Measurements from ENCODE around the gene CNTF. TPM values are rescaled to one million over a fixed set of nuclear protein-coding genes. Genes with fewer than 3 reads are reported as not detected.

CNTF gene
- polyA plus RNA-seq, 1 experiment: 0.15 TPM

DNA sequence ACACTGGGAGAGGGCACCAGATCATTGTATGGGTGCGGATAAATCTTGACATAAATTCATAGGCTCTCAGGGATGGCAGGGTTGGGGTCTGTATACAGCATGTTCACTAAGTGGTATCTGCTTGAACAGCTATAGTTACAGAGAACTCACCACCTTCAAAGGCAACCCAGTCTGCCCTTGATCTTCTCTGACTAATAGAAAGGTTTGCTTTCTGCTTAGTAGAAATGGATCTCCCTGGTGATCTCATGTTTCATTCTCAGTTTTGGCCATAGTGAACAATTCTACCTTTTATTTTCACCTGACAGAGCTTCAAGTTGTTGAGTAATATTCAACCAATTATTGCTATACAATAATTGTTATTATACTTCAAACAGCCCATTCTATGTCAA lies 32.4 kb downstream of the CNTF start:
- POLR2A ChIA-PET: no interaction called here
- CTCF ChIA-PET: interaction anchor here (1.1 to 4.4 kb wide), 12 partner anchors 11 to 503 kb away, joined by 3 to 30 read pairs (median 4); no protein-coding TSS in a partner anchor
- Histone ChIP-seq H3K36me3 (ENCODE audit: control insufficient read depth, insufficient read depth, low read length) (no peaks in the 10 kb centered on the region), H3K4me3 (ENCODE audit: low read depth, low read length) (no peak overlapping the region), H3K27me3 (ENCODE audit: control insufficient read depth, insufficient read depth, low read length) (no peaks in the 10 kb centered on the region)
- DNase-seq (ENCODE audit: low read depth): no peak
- TF ChIP-seq, protein P1, sequence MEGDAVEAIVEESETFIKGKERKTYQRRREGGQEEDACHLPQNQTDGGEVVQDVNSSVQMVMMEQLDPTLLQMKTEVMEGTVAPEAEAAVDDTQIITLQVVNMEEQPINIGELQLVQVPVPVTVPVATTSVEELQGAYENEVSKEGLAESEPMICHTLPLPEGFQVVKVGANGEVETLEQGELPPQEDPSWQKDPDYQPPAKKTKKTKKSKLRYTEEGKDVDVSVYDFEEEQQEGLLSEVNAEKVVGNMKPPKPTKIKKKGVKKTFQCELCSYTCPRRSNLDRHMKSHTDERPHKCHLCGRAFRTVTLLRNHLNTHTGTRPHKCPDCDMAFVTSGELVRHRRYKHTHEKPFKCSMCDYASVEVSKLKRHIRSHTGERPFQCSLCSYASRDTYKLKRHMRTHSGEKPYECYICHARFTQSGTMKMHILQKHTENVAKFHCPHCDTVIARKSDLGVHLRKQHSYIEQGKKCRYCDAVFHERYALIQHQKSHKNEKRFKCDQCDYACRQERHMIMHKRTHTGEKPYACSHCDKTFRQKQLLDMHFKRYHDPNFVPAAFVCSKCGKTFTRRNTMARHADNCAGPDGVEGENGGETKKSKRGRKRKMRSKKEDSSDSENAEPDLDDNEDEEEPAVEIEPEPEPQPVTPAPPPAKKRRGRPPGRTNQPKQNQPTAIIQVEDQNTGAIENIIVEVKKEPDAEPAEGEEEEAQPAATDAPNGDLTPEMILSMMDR (IDR thresholded peaks at IDR 0.05; ENCODE audit: insufficient read depth, low read depth, low read length): no peak

DNA sequence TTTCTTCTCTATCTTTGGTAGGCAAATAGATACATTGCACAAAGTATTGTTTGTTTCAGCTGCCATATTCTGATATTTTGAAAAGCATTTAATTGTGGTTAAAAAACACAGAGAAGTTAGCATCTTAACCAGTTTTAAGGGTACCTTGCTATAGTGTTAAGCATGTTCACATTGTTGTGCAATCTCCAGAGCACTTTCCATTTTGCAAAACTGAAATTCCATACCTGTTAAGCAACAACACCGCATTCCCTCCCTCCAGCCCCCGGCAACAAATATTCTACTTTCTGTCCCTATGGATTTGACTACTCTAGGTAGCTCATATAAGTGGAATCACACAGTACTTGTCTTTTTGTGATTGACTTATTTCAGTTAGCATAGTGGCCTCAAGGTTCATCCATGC lies 33.9 kb downstream of the CNTF start:
- TF ChIP-seq, protein P1 (IDR thresholded peaks at IDR 0.05; ENCODE audit: insufficient read depth, low read depth, low read length): no peak
- H3K27me3 ChIP-seq (ENCODE audit: control insufficient read depth, insufficient read depth, low read length): no peaks in the 10 kb centered on the region
- CTCF ChIA-PET: interaction anchor here (1.1 to 4.4 kb wide), 4 partner anchors 11 to 133 kb away, joined by 3 to 30 read pairs (median 4); no protein-coding TSS in a partner anchor
- no peak for DNase-seq (ENCODE audit: low read depth)
- H3K4me3 ChIP-seq (ENCODE audit: low read depth, low read length): no peak overlapping the region
- no peaks in the 10 kb centered on the region for H3K36me3 ChIP-seq (ENCODE audit: control insufficient read depth, insufficient read depth, low read length)
- POLR2A ChIA-PET: no interaction called here

DNA sequence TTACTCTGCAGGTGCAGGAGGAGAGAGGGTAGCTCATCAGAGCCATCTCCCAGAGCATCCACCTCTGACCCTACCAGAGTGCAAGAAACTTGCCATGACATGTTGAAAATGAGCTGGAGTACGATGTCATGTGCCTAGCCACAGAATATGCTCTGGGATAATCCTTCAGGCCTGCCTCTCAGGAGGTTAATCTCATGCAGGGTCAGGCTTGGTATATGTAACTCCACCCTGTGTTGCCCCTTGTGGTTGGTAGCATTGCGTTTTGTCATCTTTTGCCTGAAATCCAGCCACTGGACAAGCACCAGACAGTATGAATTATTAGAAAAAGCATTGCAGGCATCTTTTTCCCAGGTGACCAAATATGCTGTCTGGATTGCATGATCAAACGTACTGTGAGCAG lies 36.2 kb downstream of the CNTF start:
- ChIA-PET POLR2A (no interaction called here), CTCF (interaction anchor here (2.3 kb wide), 1 partner anchor 16 kb away, joined by 11 read pairs; no protein-coding TSS in a partner anchor)
- H3K27me3 ChIP-seq (ENCODE audit: control insufficient read depth, insufficient read depth, low read length): no peaks in the 10 kb centered on the region

DNA sequence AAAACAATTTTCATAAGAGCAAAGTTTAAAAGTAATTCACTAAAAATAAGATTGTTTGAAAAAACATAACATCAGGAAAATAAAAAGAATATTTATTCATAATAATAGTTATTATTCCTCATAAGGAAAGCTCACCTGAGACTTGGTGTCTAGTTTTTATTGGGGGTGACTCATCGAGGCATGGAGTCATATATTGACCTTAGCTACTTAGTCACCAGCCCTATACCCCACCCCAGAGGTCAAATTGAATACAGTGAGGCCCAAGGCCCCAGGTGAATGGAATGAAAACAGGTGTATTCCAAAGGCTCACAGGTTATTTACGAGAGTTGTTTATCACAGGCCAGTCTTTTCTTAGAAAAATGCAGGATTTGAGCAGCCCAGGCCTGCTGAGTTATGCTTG lies 36.9 kb downstream of the CNTF start:
- H3K4me3 ChIP-seq (ENCODE audit: low read depth, low read length): no peak overlapping the region
- CTCF ChIA-PET: interaction anchor here (1.5 to 2.3 kb wide), 2 partner anchors 15 to 129 kb away, joined by 4 to 11 read pairs; no protein-coding TSS in a partner anchor
- TF ChIP-seq, protein P1 (IDR thresholded peaks at IDR 0.05; ENCODE audit: insufficient read depth, low read depth, low read length): no peak
- POLR2A ChIA-PET: no interaction called here
- no peak for DNase-seq (ENCODE audit: low read depth)
- H3K27me3 ChIP-seq (ENCODE audit: control insufficient read depth, insufficient read depth, low read length): no peaks in the 10 kb centered on the region
- H3K36me3 ChIP-seq (ENCODE audit: control insufficient read depth, insufficient read depth, low read length): no peaks in the 10 kb centered on the region

More for the DNA sequence above, 36.2 kb downstream of the CNTF start:
- H3K4me3 ChIP-seq (ENCODE audit: low read depth, low read length): no peak overlapping the region
- no peak for DNase-seq (ENCODE audit: low read depth)
- no peaks in the 10 kb centered on the region for H3K36me3 ChIP-seq (ENCODE audit: control insufficient read depth, insufficient read depth, low read length)
- TF ChIP-seq, protein P1 (IDR thresholded peaks at IDR 0.05; ENCODE audit: insufficient read depth, low read depth, low read length): no peak

DNA sequence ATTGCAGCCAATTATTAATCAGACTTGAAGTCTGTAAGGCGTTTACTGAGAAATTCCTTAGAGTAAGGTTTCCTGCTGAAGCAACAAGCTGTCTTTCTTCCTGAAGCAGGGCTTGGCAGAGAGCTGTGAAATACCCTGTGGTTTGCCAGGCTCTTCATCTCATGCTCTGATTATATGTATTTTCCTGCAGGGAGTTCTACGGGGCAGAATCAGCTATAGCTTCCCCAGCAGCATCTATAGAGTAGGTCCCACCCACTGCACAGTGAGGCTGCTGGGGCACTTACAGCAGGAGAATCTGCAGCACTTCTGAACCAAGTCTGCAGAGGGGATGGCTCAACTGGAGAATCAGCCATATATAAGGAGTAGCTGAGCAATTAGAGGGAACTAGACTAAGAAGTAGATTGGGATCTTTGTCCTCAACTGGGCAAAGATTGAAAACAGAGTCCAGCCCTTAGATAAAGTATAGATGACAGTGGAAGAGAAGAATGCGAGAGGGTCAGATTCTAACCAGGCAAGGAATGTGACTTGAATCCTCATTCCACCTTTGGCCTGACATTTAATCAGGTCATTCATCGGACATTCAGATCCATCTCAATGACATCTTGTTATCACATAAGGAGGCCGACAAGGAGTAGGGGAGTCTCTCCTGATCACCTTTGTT lies 37.6 kb downstream of the CNTF start:
- CTCF ChIA-PET: interaction anchor here (1.5 to 2.3 kb wide), 2 partner anchors 14 to 128 kb away, joined by 4 to 11 read pairs; no protein-coding TSS in a partner anchor
- TF ChIP-seq, protein P1 (IDR thresholded peaks at IDR 0.05; ENCODE audit: insufficient read depth, low read depth, low read length): no peak
- H3K27me3 ChIP-seq (ENCODE audit: control insufficient read depth, insufficient read depth, low read length): no peaks in the 10 kb centered on the region

More for the DNA sequence above, 37.6 kb downstream of the CNTF start:
- POLR2A ChIA-PET: no interaction called here
- Histone ChIP-seq H3K36me3 (ENCODE audit: control insufficient read depth, insufficient read depth, low read length) (no peaks in the 10 kb centered on the region), H3K4me3 (ENCODE audit: low read depth, low read length) (no peak overlapping the region)
- DNase-seq (ENCODE audit: low read depth): no peak

Measured in BJ (cell line).